H1 (cell line): Measurements from ENCODE around the gene MED12L. TPM values are rescaled to one million over a fixed set of nuclear protein-coding genes. Genes with fewer than 3 reads are reported as not detected.

Experiments used
- CTCF ChIA-PET: fragments of 300-600 bp; sonication (Branson Sonifier 250); formaldehyde crosslinking; loops from one replicate; lab custom pipeline; 2021; ENCODE audit not compliant: partially characterized antibody; lab: Charles Lee
- POLR2A ChIA-PET: fragments of 300-600 bp; sonication (Branson Sonifier 250); formaldehyde crosslinking; loops from one replicate; lab custom pipeline; 2021; ENCODE audit warnings: inconsistent platforms; ENCODE audit not compliant: partially characterized antibody; lab: Charles Lee
- DNase-seq, 2 experiments: peaks; one replicate each; pipeline versions ENCODE4 v3.0.0 to v3.0.0-alpha.2; 2010 to 2022; ENCODE audit warnings: low spot score in 2 of 2, low read depth in 1 of 2, mixed read lengths in 1 of 2
- FAIRE-seq: peaks from 2 replicates; lab custom pipeline; 2011; peaks lifted over from hg19 to GRCh38; lab: Jason Lieb, UNC
- H2AFZ ChIP-seq: 2 replicates; pipeline ENCODE4 v1.8.1; 2012; ENCODE audit warnings: low read length, inconsistent platforms
- H2AK5ac ChIP-seq: 2 replicates; pipeline ENCODE4 v1.6.1; 2013; ENCODE audit warnings: low read depth, low read length
- H2BK120ac ChIP-seq: replicated peaks from 2 replicates; pipeline ENCODE3; 2013; ENCODE audit warnings: low read depth, low read length, inconsistent platforms
- H2BK12ac ChIP-seq: 2 replicates; pipeline ENCODE4 v1.6.1; 2013; ENCODE audit warnings: low read depth, low read length
- H2BK15ac ChIP-seq: 2 replicates; pipeline ENCODE4 v1.6.1; 2013; ENCODE audit warnings: low read length
- H2BK20ac ChIP-seq: 2 replicates; pipeline ENCODE4 v1.6.1; 2013; ENCODE audit warnings: low read length
- H2BK5ac ChIP-seq: 2 replicates; pipeline ENCODE4 v1.6.1; 2013; ENCODE audit warnings: low read depth, low read length
- H3K14ac ChIP-seq: 2 replicates; pipeline ENCODE4 v1.6.1; 2013; ENCODE audit warnings: inconsistent platforms; ENCODE audit not compliant: insufficient read length
- H3K18ac ChIP-seq: 2 replicates; pipeline ENCODE4 v1.6.1; 2013; ENCODE audit warnings: low read length; ENCODE audit errors: extremely low read depth
- H3K23ac ChIP-seq: 2 replicates; pipeline ENCODE4 v1.6.1; 2013; ENCODE audit warnings: inconsistent platforms; ENCODE audit not compliant: insufficient read length
- H3K23me2 ChIP-seq: 2 replicates; pipeline ENCODE4 v1.6.1; 2013; ENCODE audit warnings: low read depth, low read length
- H3K27ac ChIP-seq: 2 replicates; pipeline ENCODE4 v1.6.1; 2011; ENCODE audit warnings: low read depth, low read length, inconsistent platforms
- H3K27me3 ChIP-seq, 4 experiments: replicated peaks in 1 of 4; 1 replicate in 1 of 4; 2 replicates in 3 of 4; pipeline versions ENCODE4 v1.6.1 to v1.8.1; 2011 to 2013; ENCODE audit warnings: low read length in 3 of 4, mild to moderate bottlenecking in 3 of 4, inconsistent platforms in 2 of 4, mixed read lengths in 2 of 4, moderate library complexity in 1 of 4; ENCODE audit not compliant: control insufficient read depth in 3 of 4, insufficient read depth in 3 of 4; ENCODE audit errors: extremely low read depth in 1 of 4
- H3K36me3 ChIP-seq, 4 experiments: 2 replicates each; pipeline versions ENCODE4 v1.6.1 to v1.8.1; 2011 to 2013; ENCODE audit warnings: mild to moderate bottlenecking in 4 of 4, low read length in 3 of 4, moderate library complexity in 2 of 4, control low read depth in 1 of 4, inconsistent platforms in 1 of 4; ENCODE audit not compliant: insufficient read depth in 4 of 4, control insufficient read depth in 2 of 4
- H3K4ac ChIP-seq: replicated peaks from 2 replicates; pipeline ENCODE3; 2013; ENCODE audit warnings: low read length, low read depth, mixed read lengths, inconsistent platforms; ENCODE audit not compliant: insufficient read length
- H3K4me1 ChIP-seq, 4 experiments: replicated peaks in 1 of 4; 1 replicate in 1 of 4; 2 replicates in 3 of 4; pipeline versions ENCODE4 v1.6.1 to v1.8.1; 2011 to 2013; ENCODE audit warnings: low read length in 3 of 4, inconsistent platforms in 2 of 4, mixed read lengths in 1 of 4; ENCODE audit not compliant: insufficient read depth in 4 of 4, control insufficient read depth in 3 of 4
- H3K4me2 ChIP-seq, 2 experiments: 2 replicates each; pipeline versions ENCODE4 v1.6.1 to v1.8.1; 2011 to 2013; ENCODE audit warnings: low read depth in 2 of 2, low read length in 2 of 2, control low read depth in 1 of 2, inconsistent platforms in 1 of 2, mild to moderate bottlenecking in 1 of 2; ENCODE audit not compliant: insufficient read depth in 1 of 2
- H3K4me3 ChIP-seq, 4 experiments: fragments of 200-600, 300-600 bp in 1 of 4; sonication (generic), shearing (Covaris generic), sonication (Bioruptor Twin) in 1 of 4; 2 replicates each; pipeline versions ENCODE4 v1.5.1 to v1.8.1; 2011 to 2016; ENCODE audit warnings: low read length in 4 of 4, low read depth in 3 of 4, control low read depth in 2 of 4, inconsistent platforms in 2 of 4, mild to moderate bottlenecking in 2 of 4, mixed read lengths in 1 of 4, moderate library complexity in 1 of 4; ENCODE audit not compliant: insufficient read depth in 2 of 4; ENCODE audit errors: extremely low read depth in 1 of 4
- H3K56ac ChIP-seq: replicated peaks from 2 replicates; pipeline ENCODE3; 2013; ENCODE audit warnings: low read depth, mild to moderate bottlenecking, mixed read lengths, low read length, inconsistent platforms; ENCODE audit not compliant: insufficient read length
- H3K79me1 ChIP-seq: 2 replicates; pipeline ENCODE4 v1.6.1; 2013; ENCODE audit warnings: low read depth, low read length, control low read depth
- H3K79me2 ChIP-seq, 2 experiments: 2 replicates each; pipeline versions ENCODE4 v1.6.1 to v1.8.1; 2012 to 2013; ENCODE audit warnings: low read length in 2 of 2, mild to moderate bottlenecking in 2 of 2, inconsistent platforms in 1 of 2; ENCODE audit not compliant: insufficient read depth in 2 of 2, control insufficient read depth in 1 of 2
- H3K9ac ChIP-seq, 4 experiments: replicated peaks in 1 of 4; 1 replicate in 1 of 4; 2 replicates in 3 of 4; pipeline versions ENCODE4 v1.6.1 to v1.8.1; 2011 to 2013; ENCODE audit warnings: low read depth in 3 of 4, low read length in 3 of 4, control low read depth in 2 of 4, mild to moderate bottlenecking in 2 of 4, moderate library complexity in 2 of 4, inconsistent platforms in 1 of 4; ENCODE audit errors: extremely low read depth in 1 of 4
- H3K9me3 ChIP-seq, 2 experiments: 2 replicates each; pipeline versions ENCODE4 v1.6.1 to v1.8.1; 2012 to 2013; ENCODE audit warnings: mild to moderate bottlenecking in 2 of 2, moderate library complexity in 2 of 2, control low read depth in 1 of 2, inconsistent platforms in 1 of 2, low read depth in 1 of 2, low read length in 1 of 2, mixed read lengths in 1 of 2; ENCODE audit not compliant: insufficient read depth in 2 of 2
- H4K20me1 ChIP-seq, 2 experiments: replicated peaks in 1 of 2; 2 replicates each; pipeline versions ENCODE3 to v1.8.1; 2011 to 2013; ENCODE audit warnings: inconsistent platforms in 2 of 2, low read length in 2 of 2, mild to moderate bottlenecking in 1 of 2; ENCODE audit not compliant: insufficient read depth in 2 of 2, control insufficient read depth in 1 of 2
- H4K5ac ChIP-seq: 2 replicates; pipeline ENCODE4 v1.6.1; 2013; ENCODE audit warnings: low read length, low read depth, mixed read lengths, inconsistent platforms; ENCODE audit not compliant: insufficient read length
- H4K8ac ChIP-seq: 2 replicates; pipeline ENCODE4 v1.8.0; 2013; ENCODE audit warnings: mild to moderate bottlenecking, moderate library complexity, low read length, inconsistent platforms; ENCODE audit not compliant: insufficient read depth; ENCODE audit errors: extremely low read depth
- H4K91ac ChIP-seq: replicated peaks from 2 replicates; pipeline ENCODE3; 2013; ENCODE audit warnings: low read length, mixed read lengths, inconsistent platforms; ENCODE audit not compliant: insufficient read length
- CHD2 ChIP-seq: IDR thresholded peaks from 2 replicates; pipeline ENCODE4 v1.6.1; 2012; ENCODE audit warnings: low read length, improper control_type of control experiment
- EZH2 ChIP-seq: fragments of 200-600 bp; sonication (generic); IDR thresholded peaks from 2 replicates; pipeline ENCODE4 v1.7.1; 2012; ENCODE audit warnings: low read depth, mild to moderate bottlenecking, moderate library complexity, low read length, inconsistent platforms; ENCODE audit not compliant: severe bottlenecking
- HDAC2 ChIP-seq, 2 experiments: fragments of 300-600 bp in 1 of 2; sonication (generic) in 1 of 2; IDR thresholded peaks; 2 replicates each; pipeline ENCODE4 v1.6.1; 2011 to 2012; ENCODE audit warnings: low read depth in 2 of 2, low read length in 2 of 2, mild to moderate bottlenecking in 2 of 2, moderate library complexity in 2 of 2, borderline replicate concordance in 1 of 2, inconsistent platforms in 1 of 2
- SAP30 ChIP-seq: fragments of 300-600 bp; sonication (generic); IDR thresholded peaks from 2 replicates; pipeline ENCODE4 v1.7.1; 2012; ENCODE audit warnings: low read length, moderate library complexity, mild to moderate bottlenecking, inconsistent platforms; ENCODE audit not compliant: insufficient read depth, insufficient replicate concordance
- SIN3A ChIP-seq, 2 experiments: IDR thresholded peaks in 1 of 2; conservative IDR thresholded peaks in 1 of 2; 2 replicates each; pipeline ENCODE4 v1.6.1; 2011 to 2012; ENCODE audit warnings: low read length in 2 of 2, improper control_type of control experiment in 1 of 2, low read depth in 1 of 2, mild to moderate bottlenecking in 1 of 2
- SIX5 ChIP-seq: IDR thresholded peaks from 2 replicates; pipeline ENCODE4 v1.6.1; 2011; ENCODE audit warnings: mild to moderate bottlenecking, low read depth, low read length
- WGBS, 2 experiments: shearing (Covaris generic) in 1 of 2; methylation state at CpG; one replicate each; pipeline versions ENCODE4 v1.1.6 to v1.1.7; 2013 to 2015; ENCODE audit warnings: low lambda C conversion rate in 2 of 2, mixed read lengths in 2 of 2, inconsistent platforms in 1 of 2, low coverage in 1 of 2, missing lambda C conversion rate in 1 of 2; ENCODE audit not compliant: insufficient replicate concordance in 2 of 2, insufficient coverage in 1 of 2, insufficient read length in 1 of 2; ENCODE audit errors: extremely low coverage in 1 of 2, missing lambda C conversion rate in 1 of 2; 5-methylcytosine and 5-hydroxymethylcytosine counted together
- polyA plus RNA-seq, 7 experiments: library from polyadenylated mRNA; depleted of rRNA in 3 of 7; stranded (reverse) in 5 of 7; unstranded in 2 of 7; fragments of >200 nt in 5 of 7; fragments of 200-250 nt in 2 of 7; gene quantifications; 1 replicate in 5 of 7; 2 replicates in 1 of 7; 4 replicates in 1 of 7; pipeline versions ENCODE4 v1.2.1 to v1.2.3, GENCODE V29; 2011 to 2013; ENCODE audit warnings: missing spikeins in 2 of 7, mixed read lengths in 2 of 7
- total RNA-seq: library from RNA; stranded (reverse); fragmentation: NEBNext Ultra II Directional; extraction: Animal tissue kit (Norgen Biotek cat#: 25700); gene quantifications from 2 replicates; pipeline ENCODE4 v1.2.1, GENCODE V29; 2021
- TF ChIP-seq, protein P1 (sequence below): IDR thresholded peaks from 2 replicates; pipeline ENCODE4 v1.6.1; 2012; ENCODE audit warnings: inconsistent platforms

MED12L gene
- total and polyA plus RNA-seq, 2 of the 8 experiments (the other 6 are each of a cell fraction or from before 2014, with no cell fraction given), result 3.6 to 26.2 TPM

DNA sequence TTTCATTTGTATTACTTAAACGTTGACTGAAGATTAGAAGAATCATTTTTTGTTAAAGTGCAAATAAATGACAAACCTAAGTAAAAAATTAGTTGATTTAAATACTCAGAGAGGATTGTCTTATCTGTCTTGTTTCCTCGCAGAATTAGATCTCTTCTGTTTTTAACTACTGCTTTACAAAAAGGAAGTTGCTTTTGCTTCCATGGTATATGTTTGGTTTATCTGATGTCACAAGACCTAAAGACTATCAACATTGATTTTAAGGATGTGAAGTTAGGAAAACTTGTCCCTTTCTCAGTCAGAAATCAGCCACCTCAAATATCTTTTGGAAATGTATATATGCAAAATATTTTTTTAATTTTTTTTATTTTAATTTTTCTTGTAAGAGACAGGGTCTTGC lies 88.9 kb downstream of the MED12L start:
- Histone ChIP-seq H3K56ac (no peak overlapping the region), H3K27ac (no peak overlapping the region), H3K4ac (no peak overlapping the region), H3K9me3 (no peaks in the 10 kb centered on the region), H4K20me1 (peaks cover 0 to 2% of the 10 kb centered on the region in 2 experiments), H3K27me3 (no peaks in the 10 kb centered on the region), H3K79me2 (no peaks in the 10 kb centered on the region), H3K36me3 (no peaks in the 10 kb centered on the region; a peak in 1 of 8 replicates), H3K23me2 (no peaks in the 10 kb centered on the region), H4K5ac (no peak overlapping the region), H3K79me1 (no peaks in the 10 kb centered on the region; the same call in 1 of the 2 replicates), H3K9ac (no peak overlapping the region), H2BK20ac (no peak overlapping the region), H2BK5ac (no peak overlapping the region), H3K4me3 (no peak overlapping the region), H2AFZ (no peak overlapping the region), H3K4me2 (no peak overlapping the region), H3K4me1 (peaks cover 0 to 6% (median 0%) of the 10 kb centered on the region in 4 experiments; a peak in 2 of 7 replicates), H2AK5ac (no peak overlapping the region), H2BK120ac (no peak overlapping the region), H3K23ac (no peak overlapping the region), H4K8ac (no peak overlapping the region), H3K18ac (no peak overlapping the region), H2BK15ac (no peak overlapping the region), H3K14ac (no peak overlapping the region), H2BK12ac (no peak overlapping the region), H4K91ac (no peak overlapping the region)
- FAIRE-seq, result no peak
- DNase-seq, result no peak
- TF ChIP-seq EZH2 (no peak), SAP30 (no peak), CHD2 (no peak), HDAC2 (IDR thresholded peaks at IDR 0.05; ENCODE audit: borderline replicate concordance in 1 of 2, low read depth in 2 of 2, low read length in 2 of 2) (no peak), SIX5 (no peak), SIN3A (conservative IDR thresholded peaks at IDR 0.05 in 1 of 2, IDR thresholded peaks at IDR 0.05 in 1 of 2; ENCODE audit: low read depth in 1 of 2, low read length in 2 of 2) (no peak)
- TF ChIP-seq, protein P1, sequence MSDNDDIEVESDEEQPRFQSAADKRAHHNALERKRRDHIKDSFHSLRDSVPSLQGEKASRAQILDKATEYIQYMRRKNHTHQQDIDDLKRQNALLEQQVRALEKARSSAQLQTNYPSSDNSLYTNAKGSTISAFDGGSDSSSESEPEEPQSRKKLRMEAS, result no peak
- POLR2A ChIA-PET, result no interaction called here
- CTCF ChIA-PET, result no interaction called here
- 91% methylated on average over 2 of the region's 2 CpGs; no CpG with 5 or more reads in 1 of the 2 experiments for whole genome bisulfite sequencing, 2 experiments
